ENCODE data around the gene BOD1.

The BOD1 gene

DNA sequence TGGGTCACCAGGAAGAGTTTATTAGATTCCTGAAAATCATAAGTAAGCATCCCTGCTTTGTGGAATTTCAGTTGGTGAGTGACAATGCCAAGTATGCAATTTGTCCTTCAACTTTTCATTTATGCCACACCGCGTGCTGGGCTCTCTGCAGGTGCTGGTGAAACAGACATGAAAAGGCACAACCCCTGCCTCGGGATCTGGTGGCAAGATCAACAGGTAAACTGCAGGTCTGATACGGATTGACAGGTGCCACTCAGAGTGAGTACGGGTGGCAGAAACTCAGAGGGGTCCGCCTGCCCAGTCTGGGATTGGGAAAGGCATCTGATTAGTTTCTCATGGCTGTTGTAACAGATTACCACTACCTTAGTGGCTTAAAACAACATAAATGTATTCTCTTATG lies 40.5 kb downstream of the BOD1 start:
- DNase-seq (ENCODE audit: low read depth) = no peak

- DNase-seq (ENCODE audit: low read depth) = no peak
Measured at GRCh38 chr5:173574983-173575382, 41.5 kb downstream of the BOD1 start.

GRCh38 chr5:173573126-173573960 lies 43.1 kb downstream of the BOD1 start:
- DNase-seq (ENCODE audit: low read depth) = peak; percentile 41

DNA sequence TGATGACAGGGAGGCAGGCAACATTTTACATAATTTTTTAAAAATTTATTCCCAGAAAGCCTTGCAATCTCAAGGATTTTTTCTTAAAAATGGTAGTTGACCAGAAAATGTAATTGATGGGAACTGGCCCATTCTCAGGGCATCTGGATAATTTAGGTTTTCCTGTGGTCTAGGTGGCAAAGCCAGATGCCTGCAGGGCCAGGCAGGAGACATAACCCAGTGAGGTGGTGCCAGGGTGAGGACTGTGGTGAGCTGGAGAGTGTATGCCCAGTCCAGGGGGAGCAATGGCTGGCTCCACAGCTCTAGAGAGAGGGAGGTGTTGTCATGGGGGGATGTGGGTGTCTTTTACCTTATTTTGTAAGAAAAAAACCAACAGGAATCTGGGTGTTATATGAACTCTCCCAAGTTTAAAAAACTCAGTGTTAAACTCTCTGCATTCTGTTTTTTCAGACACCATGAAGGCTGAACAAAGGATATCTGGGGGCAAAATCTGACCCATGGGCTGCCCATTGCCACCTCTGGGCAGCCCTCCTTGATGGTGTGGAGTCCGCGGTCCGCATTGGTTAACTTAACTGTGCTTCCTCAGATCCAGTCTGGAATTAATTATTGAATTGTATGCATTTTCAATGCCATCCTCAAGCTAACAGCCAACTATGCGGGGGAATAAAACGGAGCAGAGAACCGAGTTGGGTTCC lies 43.9 kb downstream of the BOD1 start:
- no peak for DNase-seq (ENCODE audit: low read depth)

DNA sequence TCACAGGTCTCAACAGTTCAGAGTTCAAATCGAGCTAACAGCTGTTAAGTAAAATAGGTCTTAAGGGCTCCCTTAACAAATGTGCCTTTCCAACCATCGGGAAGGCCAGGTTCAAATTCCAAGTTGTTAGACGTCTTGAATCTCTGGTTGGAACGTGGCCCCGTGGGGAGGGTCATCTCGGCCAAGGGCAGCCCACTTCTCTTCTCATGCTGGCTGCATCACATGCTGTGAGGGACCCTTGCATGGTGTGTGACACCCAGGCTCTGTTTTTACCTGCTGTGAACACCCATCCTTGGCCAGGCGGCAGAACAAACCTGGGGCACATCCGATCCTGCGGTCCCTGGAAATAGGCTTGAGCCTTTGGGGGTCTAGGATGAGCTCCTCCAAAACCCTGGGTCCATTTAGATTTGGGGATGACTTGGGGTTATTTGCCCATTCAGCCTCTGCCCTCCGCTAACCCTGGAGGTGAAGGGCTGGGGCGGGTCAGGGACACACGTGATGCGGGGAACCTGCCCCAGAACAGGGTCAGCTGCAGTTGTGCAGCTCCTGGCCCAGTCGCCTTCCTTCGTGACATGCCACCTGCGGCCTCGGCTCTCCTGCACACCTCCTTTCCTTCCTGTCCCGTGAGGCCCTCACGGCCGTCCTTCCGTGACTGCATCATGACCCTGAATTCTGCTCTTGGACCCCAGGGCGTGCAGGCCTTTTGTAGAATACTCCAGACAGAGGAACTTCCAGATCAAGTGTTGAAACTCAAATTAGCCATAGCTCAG lies 45.9 kb downstream of the BOD1 start:
- DNase-seq (ENCODE audit: low read depth) = no peak

GRCh38 chr5:173568703-173569102 lies 47.7 kb downstream of the BOD1 start:
- no peak for DNase-seq (ENCODE audit: low read depth)

DNA sequence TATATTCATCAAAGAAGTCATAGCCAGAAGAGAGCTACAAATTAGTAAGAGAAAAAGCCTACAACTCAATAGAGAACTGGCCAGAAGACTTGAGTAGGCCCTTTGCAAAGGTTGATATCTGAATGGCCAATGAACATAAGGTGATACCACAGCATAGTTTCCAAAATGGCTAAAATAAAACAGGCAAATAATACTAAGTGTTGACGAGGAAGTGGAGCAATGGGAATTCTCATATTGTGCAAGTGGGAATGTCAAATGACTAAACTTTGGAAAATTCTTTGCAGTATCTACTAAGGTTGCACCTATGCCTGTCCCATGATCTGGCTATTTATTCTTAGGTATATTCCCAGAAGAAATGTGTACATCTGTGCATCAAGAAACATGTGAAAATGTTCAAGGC lies 48.3 kb downstream of the BOD1 start:
- DNase-seq (ENCODE audit: low read depth) = no peak

DNA sequence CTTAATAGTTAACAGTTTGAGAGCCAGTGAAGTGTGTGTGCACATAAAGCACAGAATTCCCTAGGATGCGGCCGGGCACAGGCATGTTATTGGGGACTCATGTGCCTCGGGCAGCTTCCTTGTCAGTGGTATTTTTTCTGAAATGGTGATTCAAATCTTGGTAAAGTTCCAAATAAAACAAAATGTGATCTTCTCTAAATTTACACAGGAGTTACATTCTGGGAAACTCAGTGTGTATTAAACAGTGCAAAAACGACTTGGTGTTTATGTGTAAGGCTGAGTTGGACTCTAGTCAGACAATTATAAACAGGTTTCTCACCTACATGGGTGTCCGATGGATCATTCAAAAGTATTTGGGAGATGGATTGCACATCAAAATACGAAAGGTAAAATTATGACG lies 48.9 kb downstream of the BOD1 start:
- no peak for DNase-seq (ENCODE audit: low read depth)

- DNase-seq (ENCODE audit: low read depth) = no peak
Measured at GRCh38 chr5:173565491-173566072, 50.9 kb downstream of the BOD1 start.

- no peak for DNase-seq (ENCODE audit: low read depth)
Measured at GRCh38 chr5:173564106-173564505, 52.3 kb downstream of the BOD1 start.

DNA sequence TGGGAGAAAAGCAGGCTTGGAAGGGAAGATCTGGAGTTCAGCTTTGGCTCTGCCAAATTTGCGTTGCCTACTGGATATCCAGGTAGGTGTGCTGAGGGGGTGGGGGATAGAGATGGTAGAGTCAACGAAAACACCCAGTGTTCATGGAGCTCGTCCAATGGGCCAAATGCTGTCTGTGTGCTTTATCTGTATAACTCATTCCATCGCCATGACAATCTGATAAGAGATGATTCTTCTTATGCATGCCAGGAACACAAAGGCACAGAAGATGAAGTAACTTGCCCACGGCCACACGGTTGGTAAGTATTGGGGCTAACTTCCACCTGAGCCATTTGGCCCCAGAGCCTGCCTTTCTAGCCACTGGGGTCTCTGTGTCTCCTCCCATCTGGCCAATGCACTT lies 53.2 kb downstream of the BOD1 start:
- DNase-seq (ENCODE audit: low read depth) = no peak

- no peak for DNase-seq (ENCODE audit: low read depth)
Measured at GRCh38 chr5:173562451-173562850, 54.0 kb downstream of the BOD1 start.
